Suppressor macrophage treated with lipopolysaccharide for 4 hours (primary cell): ENCODE results near the gene RALGPS1.
A peak's percentile ranks its signal among the peaks of the same experiment; 100 is the strongest.

ENCODE experiments used
- DNase-seq: peaks from one replicate; pipeline ENCODE4 v3.0.0-alpha.2; 2020

The RALGPS1 gene

GRCh38 chr9:127213859-127214258, 299.3 kb downstream of the RALGPS1 start:
- no peak for DNase-seq

GRCh38 chr9:127214421-127215267, 300.1 kb downstream of the RALGPS1 start:
- DNase-seq, result peak; percentile 60

GRCh38 chr9:127215268-127216209, 301.0 kb downstream of the RALGPS1 start:
- no peak for DNase-seq

GRCh38 chr9:127216210-127216887, 301.8 kb downstream of the RALGPS1 start:
- no peak for DNase-seq

- no peak for DNase-seq
These were observed 302.3 kb downstream of the RALGPS1 start for GRCh38 chr9:127216888-127217217.

GRCh38 chr9:127218818-127219217, 304.2 kb downstream of the RALGPS1 start:
- DNase-seq, result no peak

GRCh38 chr9:127219520-127219919, 304.9 kb downstream of the RALGPS1 start:
- DNase-seq, result peak; percentile 47

- no peak for DNase-seq
These were observed 307.1 kb downstream of the RALGPS1 start for GRCh38 chr9:127221695-127222094.

GRCh38 chr9:127222388-127223095, 308.0 kb downstream of the RALGPS1 start:
- no peak for DNase-seq

- DNase-seq, result no peak
These were observed 308.7 kb downstream of the RALGPS1 start for GRCh38 chr9:127223266-127223665.

GRCh38 chr9:127223810-127224177, 309.2 kb downstream of the RALGPS1 start:
- DNase-seq, result no peak

- DNase-seq, result peak; percentile 76
These were observed 309.7 kb downstream of the RALGPS1 start for GRCh38 chr9:127224178-127224882.

GRCh38 chr9:127224883-127225739, 310.5 kb downstream of the RALGPS1 start:
- DNase-seq, result peak; percentile 95

- peak; percentile 31 for DNase-seq
These were observed 311.4 kb downstream of the RALGPS1 start for GRCh38 chr9:127225801-127226625.

- no peak for DNase-seq
These were observed 315.3 kb downstream of the RALGPS1 start for GRCh38 chr9:127229691-127230417.

- DNase-seq, result no peak
These were observed 317.1 kb downstream of the RALGPS1 start for GRCh38 chr9:127231666-127232065.

- DNase-seq, result no peak
These were observed 318.4 kb downstream of the RALGPS1 start for GRCh38 chr9:127232833-127233549.

- DNase-seq, result no peak
These were observed 319.0 kb downstream of the RALGPS1 start for GRCh38 chr9:127233550-127233949.

GRCh38 chr9:127233989-127234388, 319.4 kb downstream of the RALGPS1 start:
- DNase-seq, result no peak
